DND-41 (cell line): ENCODE measurements around the gene HILPDA.

ENCODE experiments used
- ATAC-seq: fragments of 200-7000 bp; cut with Tn5 transposase; 3 replicates; pipeline ENCODE4 v1.9.1; 2021; ENCODE audit warnings: low read depth; ENCODE audit not compliant: insufficient read depth
- DNase-seq: peaks from one replicate; pipeline ENCODE4 v3.0.0-alpha.2; 2020
- H2AFZ ChIP-seq: 2 replicates; pipeline ENCODE4 v1.6.0; 2012; ENCODE audit warnings: low read depth, low read length
- H3K27ac ChIP-seq: 2 replicates; pipeline ENCODE4 v1.5.1; 2012; ENCODE audit warnings: low read length, inconsistent platforms
- H3K27me3 ChIP-seq: fragments of 200-600 bp; sonication (generic); 2 replicates; pipeline ENCODE4 v1.6.0; 2012; ENCODE audit warnings: low read length, mild to moderate bottlenecking, inconsistent platforms; ENCODE audit not compliant: insufficient read depth, poor library complexity
- H3K36me3 ChIP-seq: 2 replicates; pipeline ENCODE4 v1.5.1; 2012; ENCODE audit warnings: low read length, inconsistent platforms; ENCODE audit not compliant: insufficient read depth
- H3K4me1 ChIP-seq: 2 replicates; pipeline ENCODE4 v1.5.1; 2012; ENCODE audit warnings: mild to moderate bottlenecking, low read length; ENCODE audit not compliant: insufficient read depth
- H3K4me2 ChIP-seq: 2 replicates; pipeline ENCODE4 v1.6.0; 2012; ENCODE audit warnings: mild to moderate bottlenecking, moderate library complexity, low read length, inconsistent platforms; ENCODE audit not compliant: insufficient read depth
- H3K4me3 ChIP-seq, 2 experiments: fragments of 200-600 bp in 1 of 2; shearing (Covaris generic) in 1 of 2; 2 replicates each; pipeline ENCODE4 v1.5.1; 2012 to 2016; ENCODE audit warnings: inconsistent platforms in 2 of 2, low read length in 2 of 2, mild to moderate bottlenecking in 2 of 2, low read depth in 1 of 2, moderate library complexity in 1 of 2
- H3K79me2 ChIP-seq: 2 replicates; pipeline ENCODE4 v1.6.0; 2012; ENCODE audit warnings: low read length, inconsistent platforms; ENCODE audit not compliant: insufficient read depth
- H3K9ac ChIP-seq: 2 replicates; pipeline ENCODE4 v1.6.0; 2012; ENCODE audit warnings: low read depth, mild to moderate bottlenecking, inconsistent platforms, low read length, moderate library complexity
- H3K9me3 ChIP-seq: 2 replicates; pipeline ENCODE4 v1.5.1; 2012; ENCODE audit warnings: low read length, moderate library complexity, mild to moderate bottlenecking, inconsistent platforms; ENCODE audit not compliant: insufficient read depth, severe bottlenecking
- H4K20me1 ChIP-seq: 2 replicates; pipeline ENCODE4 v1.6.0; 2012; ENCODE audit warnings: low read length; ENCODE audit not compliant: insufficient read depth
- EZH2 ChIP-seq: IDR thresholded peaks from 3 replicates; pipeline ENCODE4 v1.6.1; 2012; ENCODE audit warnings: borderline replicate concordance, low read depth, mild to moderate bottlenecking, moderate library complexity, low read length, inconsistent platforms; ENCODE audit not compliant: severe bottlenecking
- TF ChIP-seq, protein P1 (sequence below): IDR thresholded peaks from 2 replicates; pipeline ENCODE4 v1.5.1; 2012; ENCODE audit warnings: borderline replicate concordance, low read length, moderate library complexity, mild to moderate bottlenecking; ENCODE audit not compliant: poor library complexity, severe bottlenecking; ENCODE audit errors: extremely low read depth

Gene HILPDA

GRCh38 chr7:128410451-128410753 lies 45.3 kb upstream of the HILPDA start:
- DNase-seq (no peak), ATAC-seq (no peak)
- Histone ChIP-seq H3K27ac (no peak overlapping the region), H3K9ac (peak overlapping the region; percentile 43; the same call in 1 of the 2 replicates), H3K4me3 (peak overlapping the region; percentile 18 to 58; a peak in 3 of 4 replicates), H3K4me2 (peak overlapping the region; percentile 71), H3K9me3 (no peaks in the 10 kb centered on the region), H3K79me2 (no peaks in the 10 kb centered on the region), H3K4me1 (peaks cover 25% of the 10 kb centered on the region), H2AFZ (peak overlapping the region; percentile 27), H4K20me1 (peaks cover 33% of the 10 kb centered on the region), H3K27me3 (peaks cover 44% of the 10 kb centered on the region), H3K36me3 (no peaks in the 10 kb centered on the region)
- peak; percentile 3 for TF ChIP-seq EZH2
- TF ChIP-seq, protein P1, sequence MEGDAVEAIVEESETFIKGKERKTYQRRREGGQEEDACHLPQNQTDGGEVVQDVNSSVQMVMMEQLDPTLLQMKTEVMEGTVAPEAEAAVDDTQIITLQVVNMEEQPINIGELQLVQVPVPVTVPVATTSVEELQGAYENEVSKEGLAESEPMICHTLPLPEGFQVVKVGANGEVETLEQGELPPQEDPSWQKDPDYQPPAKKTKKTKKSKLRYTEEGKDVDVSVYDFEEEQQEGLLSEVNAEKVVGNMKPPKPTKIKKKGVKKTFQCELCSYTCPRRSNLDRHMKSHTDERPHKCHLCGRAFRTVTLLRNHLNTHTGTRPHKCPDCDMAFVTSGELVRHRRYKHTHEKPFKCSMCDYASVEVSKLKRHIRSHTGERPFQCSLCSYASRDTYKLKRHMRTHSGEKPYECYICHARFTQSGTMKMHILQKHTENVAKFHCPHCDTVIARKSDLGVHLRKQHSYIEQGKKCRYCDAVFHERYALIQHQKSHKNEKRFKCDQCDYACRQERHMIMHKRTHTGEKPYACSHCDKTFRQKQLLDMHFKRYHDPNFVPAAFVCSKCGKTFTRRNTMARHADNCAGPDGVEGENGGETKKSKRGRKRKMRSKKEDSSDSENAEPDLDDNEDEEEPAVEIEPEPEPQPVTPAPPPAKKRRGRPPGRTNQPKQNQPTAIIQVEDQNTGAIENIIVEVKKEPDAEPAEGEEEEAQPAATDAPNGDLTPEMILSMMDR, result no peak

DNA sequence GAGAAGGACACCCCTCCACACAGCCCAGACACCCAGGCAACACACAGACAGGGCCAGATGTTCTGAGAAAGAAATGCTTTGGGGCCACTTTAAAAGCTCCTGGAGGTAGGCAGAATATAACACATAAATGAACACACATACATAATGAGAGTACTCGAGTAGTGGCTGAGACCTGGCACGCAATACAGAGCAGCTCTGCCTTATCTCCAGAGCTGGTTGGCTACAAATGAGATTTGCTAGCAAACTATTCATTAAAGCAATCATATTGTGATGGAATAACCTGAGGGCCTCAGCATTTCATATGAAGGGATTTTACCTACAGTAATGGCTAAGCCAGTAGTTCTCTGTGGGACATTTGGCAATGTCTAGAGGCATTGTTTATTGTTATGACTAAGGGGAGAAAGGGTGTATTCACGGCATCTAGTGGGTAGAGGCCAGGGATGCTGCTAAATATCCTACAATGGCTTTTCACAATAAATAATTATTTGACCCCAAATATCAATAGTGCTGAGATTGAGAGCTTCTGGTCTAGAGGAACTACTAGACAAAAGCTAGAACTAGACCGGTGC lies 40.4 kb upstream of the HILPDA start:
- Histone ChIP-seq H3K9ac (no peak overlapping the region), H4K20me1 (peaks cover 7% of the 10 kb centered on the region), H3K4me2 (no peak overlapping the region), H3K9me3 (no peaks in the 10 kb centered on the region), H3K36me3 (no peaks in the 10 kb centered on the region), H3K4me3 (no peak overlapping the region), H2AFZ (no peak overlapping the region), H3K27ac (no peak overlapping the region), H3K4me1 (peaks cover 4% of the 10 kb centered on the region), H3K27me3 (peaks cover 14% of the 10 kb centered on the region), H3K79me2 (no peaks in the 10 kb centered on the region)
- no peak for TF ChIP-seq EZH2
- TF ChIP-seq, protein P1, result no peak
- no peak for ATAC-seq
- DNase-seq, result no peak

- TF ChIP-seq EZH2, result no peak
- TF ChIP-seq, protein P1, result no peak
- no peak overlapping the region for H2AFZ ChIP-seq
- peaks cover 11% of the 10 kb centered on the region for H3K27me3 ChIP-seq
- H3K4me3 ChIP-seq, result no peak overlapping the region
- DNase-seq (no peak), ATAC-seq (no peak)
- H4K20me1 ChIP-seq, result peaks cover 5% of the 10 kb centered on the region; the same call in 1 of the 2 replicates
- H3K27ac ChIP-seq, result no peak overlapping the region
- no peaks in the 10 kb centered on the region for H3K4me1 ChIP-seq
- H3K79me2 ChIP-seq, result no peaks in the 10 kb centered on the region
- no peak overlapping the region for H3K9ac ChIP-seq
- H3K4me2 ChIP-seq, result no peak overlapping the region
- H3K9me3 ChIP-seq, result no peaks in the 10 kb centered on the region
- H3K36me3 ChIP-seq, result no peaks in the 10 kb centered on the region
Measured at GRCh38 chr7:128417071-128417470, 38.6 kb upstream of the HILPDA start.

DNA sequence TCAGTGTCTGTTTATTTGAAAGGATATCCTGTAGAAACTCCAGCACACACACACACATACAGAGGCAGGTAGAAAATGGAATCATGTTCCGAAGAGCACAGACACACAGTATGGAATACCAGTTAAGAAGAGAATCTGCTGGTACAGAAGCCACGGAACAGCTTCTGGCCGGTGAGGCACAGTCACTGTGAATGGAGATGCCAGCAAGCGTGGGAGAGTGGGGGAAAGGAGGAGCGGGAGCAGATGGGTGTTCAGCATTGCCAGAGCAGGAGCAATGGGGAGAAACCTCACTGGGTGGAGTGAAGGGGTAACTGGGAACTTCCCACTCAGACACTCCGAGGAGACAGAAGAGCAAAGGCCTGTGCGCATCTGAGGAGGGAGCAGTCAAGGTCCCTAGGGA lies 36.4 kb upstream of the HILPDA start:
- no peaks in the 10 kb centered on the region for H3K79me2 ChIP-seq
- peaks cover 5% of the 10 kb centered on the region; the same call in 1 of the 2 replicates for H4K20me1 ChIP-seq
- H3K27me3 ChIP-seq, result peaks cover 6% of the 10 kb centered on the region
- TF ChIP-seq EZH2, result no peak
- TF ChIP-seq, protein P1, result no peak
- DNase-seq, result no peak
- H2AFZ ChIP-seq, result no peak overlapping the region
- no peak overlapping the region for H3K27ac ChIP-seq
- no peaks in the 10 kb centered on the region for H3K9me3 ChIP-seq
- no peak for ATAC-seq
- H3K4me3 ChIP-seq, result no peak overlapping the region
- no peak overlapping the region for H3K9ac ChIP-seq
- H3K4me2 ChIP-seq, result no peak overlapping the region
- H3K36me3 ChIP-seq, result no peaks in the 10 kb centered on the region
- no peaks in the 10 kb centered on the region for H3K4me1 ChIP-seq
